CD1c-positive myeloid dendritic cell (primary cell): Measurements from ENCODE around the gene PACSIN1.

Experiments used
- DNase-seq: peaks from one replicate; pipeline ENCODE4 v3.0.0-alpha.2; 2016; ENCODE audit errors: extremely low spot score

PACSIN1 gene

DNA sequence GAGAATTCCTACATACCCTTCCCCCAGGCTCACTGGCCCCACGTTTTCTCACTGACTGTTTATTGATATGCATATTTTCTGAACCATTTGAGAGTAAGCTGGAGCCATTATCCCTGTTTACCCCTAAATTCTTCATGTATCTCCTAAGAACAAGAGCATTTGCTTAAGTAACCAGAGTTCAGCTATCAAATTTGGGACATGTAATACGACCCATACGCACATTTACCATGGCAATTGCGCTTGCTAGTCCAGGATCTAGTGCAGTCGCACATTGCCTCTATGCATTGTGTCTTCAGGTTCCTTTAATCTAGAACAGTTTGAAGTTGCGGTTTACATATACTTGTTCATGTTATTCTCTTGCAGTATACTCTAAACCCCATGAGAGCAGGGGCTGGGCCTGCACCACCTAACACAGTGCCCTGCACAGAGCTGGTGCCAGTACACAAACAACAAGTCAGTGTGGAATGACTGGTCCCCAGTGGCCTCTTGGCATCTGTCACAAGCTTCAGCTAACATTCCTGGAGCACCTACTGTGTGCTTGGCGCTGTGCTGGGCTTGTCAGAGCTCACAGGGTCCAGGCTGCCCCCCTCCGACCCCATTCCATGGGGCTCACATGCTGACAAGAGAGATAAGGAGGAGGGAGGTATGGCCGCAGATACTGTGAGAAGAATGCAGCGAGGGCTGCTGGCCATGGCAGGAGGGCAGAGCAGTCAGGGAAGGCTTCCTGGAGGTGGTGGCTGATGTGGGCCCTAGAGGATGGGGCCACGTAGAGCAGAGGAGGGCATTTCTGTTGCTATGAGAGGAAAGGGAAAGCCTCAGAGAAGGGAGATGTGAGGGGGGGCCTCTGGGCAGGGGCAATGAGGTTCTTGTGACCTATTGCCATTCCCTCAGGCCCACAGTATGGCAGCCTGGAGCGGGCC, 62.1 kb downstream of the PACSIN1 start:
- no peak for DNase-seq

DNA sequence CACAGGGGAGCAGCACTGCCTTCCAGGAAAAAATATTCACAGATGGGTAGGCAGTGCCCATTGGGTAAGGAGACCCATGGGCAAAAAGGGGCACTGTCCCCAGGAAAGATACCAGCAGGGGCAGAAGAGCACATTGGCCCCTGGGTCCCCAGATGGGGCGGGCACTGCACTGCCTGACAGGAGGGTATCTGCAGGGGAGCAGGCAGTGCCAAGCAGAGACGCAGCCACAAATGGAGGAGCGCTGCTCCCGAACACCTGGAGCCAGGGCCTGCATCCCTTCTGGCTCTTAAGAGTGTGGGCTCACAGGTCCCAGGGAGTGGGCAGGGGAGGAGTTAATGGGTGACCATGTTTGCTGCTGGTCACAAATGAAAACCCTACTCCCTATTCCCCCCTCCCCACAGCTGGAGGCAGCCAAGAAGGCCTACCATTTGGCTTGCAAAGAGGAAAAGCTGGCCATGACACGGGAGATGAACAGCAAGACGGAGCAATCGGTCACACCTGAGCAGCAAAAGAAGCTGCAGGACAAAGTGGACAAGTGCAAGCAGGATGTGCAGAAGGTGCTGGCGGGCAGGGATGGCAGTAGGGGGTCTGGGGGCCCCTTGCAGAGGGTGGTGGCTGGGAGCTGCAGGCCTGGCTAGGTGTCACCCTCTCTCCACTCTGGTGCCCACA, 63.3 kb downstream of the PACSIN1 start:
- no peak for DNase-seq

DNA sequence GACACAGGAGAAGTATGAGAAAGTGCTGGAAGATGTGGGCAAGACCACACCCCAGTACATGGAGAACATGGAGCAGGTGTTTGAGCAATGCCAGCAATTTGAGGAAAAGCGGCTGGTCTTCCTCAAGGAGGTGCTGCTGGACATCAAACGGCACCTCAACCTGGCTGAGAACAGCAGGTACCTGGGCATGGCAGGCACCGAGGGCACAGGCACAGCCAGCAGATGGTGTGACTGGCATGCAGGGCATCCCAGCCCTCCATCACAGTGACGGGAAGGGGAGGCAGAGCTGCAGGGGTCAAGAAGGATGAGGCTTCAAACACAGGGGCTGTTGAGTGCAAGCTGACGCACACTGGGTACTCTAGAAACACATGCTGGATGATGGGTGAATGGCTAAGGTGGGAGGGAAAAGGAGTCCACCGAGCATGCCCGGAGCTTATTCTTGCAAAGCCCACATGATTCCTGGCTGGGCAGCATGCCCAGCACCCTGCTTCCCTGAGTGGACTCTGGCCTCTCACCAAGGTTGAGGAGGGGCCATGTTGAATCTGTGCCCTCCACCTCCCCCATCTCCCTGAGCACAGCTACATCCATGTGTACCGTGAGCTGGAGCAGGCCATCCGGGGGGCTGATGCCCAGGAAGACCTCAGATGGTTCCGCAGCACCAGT, 63.9 kb downstream of the PACSIN1 start:
- DNase-seq: no peak

DNA sequence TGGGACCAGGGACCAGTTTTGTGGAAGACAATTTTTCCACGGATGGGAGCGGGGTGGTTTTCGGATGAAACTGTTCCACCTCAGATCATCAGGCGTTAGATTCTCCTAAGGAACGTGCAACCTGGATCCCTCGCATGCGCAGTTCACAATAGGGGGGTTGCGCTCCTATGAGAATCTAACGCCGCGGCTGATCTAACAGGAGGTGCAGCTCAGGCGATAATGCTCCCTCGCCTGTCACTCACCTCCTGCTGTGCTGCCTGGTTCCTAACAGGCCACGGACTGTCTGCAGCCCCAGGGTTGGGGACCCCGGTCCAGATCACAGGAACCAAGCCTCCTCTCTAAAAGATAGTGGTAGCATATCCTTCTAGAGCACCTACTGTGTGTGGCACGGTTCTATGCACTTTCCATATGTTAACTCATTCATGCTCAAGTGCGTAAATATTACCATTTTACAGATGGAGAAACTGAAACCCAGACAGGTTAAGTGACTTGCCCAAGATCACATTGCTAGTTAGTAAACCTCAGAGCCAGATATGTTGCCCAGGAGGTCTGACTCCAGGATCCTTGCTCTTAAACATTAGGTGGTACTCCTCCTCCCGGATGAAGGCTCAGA, 65.0 kb downstream of the PACSIN1 start:
- no peak for DNase-seq

DNA sequence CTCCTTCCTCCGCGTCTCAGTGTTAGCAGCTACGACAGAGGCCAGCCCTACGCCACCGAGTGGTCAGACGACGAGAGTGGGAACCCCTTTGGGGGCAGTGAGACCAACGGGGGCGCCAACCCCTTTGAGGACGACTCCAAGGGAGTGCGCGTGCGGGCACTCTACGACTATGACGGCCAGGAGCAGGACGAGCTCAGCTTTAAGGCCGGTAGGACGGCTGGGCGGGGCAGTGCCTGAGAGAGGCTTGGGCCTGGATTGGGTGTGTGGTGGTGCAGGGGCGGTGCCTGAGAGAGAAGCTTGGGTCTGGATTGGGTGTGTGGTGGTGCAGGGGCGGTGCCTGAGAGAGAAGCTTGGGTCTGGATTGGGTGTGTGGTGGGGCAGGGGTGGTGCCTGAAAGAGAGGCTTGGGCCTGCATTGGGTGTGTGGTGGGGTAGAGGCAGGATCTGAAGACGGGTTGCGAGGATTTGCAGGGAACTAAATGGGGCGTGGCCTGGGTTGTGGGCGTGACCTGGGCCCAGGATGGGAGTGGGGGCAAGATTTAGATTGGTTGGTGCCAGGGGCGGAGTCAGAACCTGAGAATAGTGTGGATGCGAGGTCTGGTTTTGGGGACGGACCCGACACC, 65.8 kb downstream of the PACSIN1 start:
- peak; percentile 23 for DNase-seq

DNA sequence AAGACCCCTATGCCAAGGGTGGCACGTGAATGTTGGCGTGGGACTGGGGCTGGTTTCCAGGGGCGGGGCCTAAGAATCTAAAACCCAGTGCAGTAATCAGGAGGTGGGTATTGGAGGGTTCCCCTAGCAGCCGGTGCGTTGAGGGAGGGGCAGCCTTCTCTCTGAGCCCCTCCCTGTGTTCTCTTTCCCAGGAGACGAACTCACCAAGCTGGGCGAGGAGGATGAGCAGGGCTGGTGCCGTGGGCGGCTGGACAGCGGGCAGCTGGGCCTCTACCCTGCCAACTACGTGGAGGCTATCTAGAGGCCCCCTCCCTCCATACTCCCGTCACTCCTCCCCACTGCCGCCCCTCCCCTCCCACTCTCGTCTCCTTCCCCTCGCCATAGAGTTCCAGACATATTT, 66.4 kb downstream of the PACSIN1 start:
- DNase-seq: no peak

DNA sequence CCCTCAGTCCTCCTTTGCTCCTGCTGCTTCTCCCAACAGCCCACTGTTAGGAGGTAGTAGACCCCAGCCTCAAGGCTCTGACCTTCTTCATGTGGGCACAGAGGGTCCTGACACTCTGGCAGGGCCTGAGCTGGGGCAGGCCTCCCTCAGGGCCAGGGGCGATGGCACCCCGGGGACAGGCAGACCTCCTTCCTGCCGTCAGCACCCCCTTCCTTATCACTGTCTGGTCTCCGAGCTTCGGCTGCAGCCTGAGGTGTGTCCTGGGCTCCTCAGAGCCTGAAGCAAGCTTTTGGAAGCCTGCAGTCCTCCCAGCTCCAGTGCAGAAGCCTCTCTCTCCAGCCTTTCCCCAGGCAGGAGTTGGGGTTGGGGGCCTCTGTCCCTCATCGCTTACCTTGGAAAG, 68.3 kb downstream of the PACSIN1 start:
- DNase-seq: no peak

DNA sequence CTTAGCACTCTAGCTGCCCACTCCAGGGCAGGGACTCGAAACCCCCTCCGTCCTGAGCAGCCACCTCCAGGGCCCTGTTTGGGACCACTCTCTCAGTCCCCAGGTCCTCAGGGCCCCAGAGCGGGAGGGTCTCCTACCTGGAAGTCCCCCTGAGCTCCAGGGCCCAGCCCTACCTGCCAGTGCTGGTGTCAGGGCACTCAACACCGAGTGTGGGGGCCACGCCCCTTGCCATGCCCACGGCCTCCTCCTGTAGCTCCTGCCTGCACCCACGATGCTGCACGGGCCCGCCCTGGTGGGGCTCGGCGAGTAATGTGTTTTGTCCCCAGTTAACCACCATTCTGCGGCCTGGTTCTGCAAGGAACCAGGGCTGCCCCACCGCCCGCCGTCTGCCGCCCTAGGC, 68.8 kb downstream of the PACSIN1 start:
- DNase-seq: no peak

DNA sequence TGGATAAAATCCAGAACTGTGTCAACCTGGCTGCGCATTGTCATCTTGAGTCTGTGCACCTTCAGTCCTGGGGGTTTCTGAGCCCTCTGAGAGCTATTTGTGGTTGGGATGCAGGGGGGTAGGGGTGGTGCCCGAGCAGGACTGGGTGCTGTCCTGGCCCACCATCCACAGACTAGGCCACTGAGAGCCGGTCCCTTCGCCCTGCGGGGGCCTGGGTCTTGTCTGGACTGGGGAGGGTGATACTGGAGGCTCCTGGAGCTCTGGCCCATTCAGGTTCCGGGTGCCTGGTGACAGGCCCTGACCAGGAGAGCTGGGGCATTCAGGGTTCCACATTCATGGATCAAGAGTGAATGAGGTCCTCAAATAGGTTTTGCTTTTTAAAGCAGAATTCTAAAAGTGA, 69.3 kb downstream of the PACSIN1 start:
- no peak for DNase-seq

DNA sequence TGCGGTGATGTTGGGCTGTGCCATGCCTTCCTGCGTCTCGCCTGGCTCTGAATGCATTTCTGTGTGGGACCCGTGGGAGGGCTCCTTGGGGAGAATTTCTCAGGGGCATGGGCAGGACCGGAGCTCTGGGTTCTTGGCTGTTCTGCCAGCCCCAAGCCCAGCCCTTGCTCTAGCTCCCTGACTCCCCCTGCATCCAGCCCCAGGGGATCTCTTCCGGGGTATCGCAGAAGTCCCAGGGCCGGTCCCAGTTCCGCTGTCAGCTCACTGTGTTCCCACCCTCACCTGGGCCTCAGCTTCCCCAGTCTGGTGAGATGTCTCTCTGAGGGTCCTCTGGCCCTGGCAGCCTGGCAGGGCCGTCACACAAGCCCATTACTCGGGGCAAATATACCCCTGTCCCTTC, 69.8 kb downstream of the PACSIN1 start:
- no peak for DNase-seq

DNA sequence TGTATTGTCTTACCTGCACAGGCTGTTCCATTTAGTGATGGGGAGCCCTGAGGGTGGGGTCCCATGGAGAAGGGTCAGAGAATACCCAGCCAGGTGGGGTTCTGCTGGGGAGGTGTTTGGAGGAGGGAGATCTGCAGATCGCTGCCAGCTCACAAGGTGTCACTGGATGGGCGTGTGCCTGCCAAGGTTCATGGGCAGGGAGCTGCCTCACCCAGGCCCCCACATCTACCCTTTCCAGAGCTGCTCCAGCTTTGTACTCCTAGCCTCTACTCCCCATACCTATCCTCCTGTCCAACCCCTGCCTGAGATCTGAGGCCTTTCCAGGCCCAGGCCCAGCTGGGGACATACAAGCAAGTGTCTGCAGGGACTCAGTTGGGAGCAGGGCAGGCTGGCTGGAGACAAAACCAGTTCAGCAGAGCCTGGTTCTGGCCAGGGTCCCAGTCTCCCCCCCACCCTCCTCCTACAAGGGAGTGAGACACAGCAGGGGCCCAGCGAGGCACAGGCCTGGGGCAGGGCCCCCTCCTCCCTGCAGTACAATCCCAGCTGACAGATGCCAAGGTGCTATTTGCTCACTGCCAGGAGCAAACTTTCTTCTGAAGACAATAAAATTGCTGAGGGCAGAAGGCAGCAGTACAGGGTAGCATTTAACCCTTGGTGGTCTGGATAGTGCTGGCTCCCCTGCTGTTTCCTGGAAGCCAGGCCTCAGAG, 70.5 kb downstream of the PACSIN1 start:
- no peak for DNase-seq

DNA sequence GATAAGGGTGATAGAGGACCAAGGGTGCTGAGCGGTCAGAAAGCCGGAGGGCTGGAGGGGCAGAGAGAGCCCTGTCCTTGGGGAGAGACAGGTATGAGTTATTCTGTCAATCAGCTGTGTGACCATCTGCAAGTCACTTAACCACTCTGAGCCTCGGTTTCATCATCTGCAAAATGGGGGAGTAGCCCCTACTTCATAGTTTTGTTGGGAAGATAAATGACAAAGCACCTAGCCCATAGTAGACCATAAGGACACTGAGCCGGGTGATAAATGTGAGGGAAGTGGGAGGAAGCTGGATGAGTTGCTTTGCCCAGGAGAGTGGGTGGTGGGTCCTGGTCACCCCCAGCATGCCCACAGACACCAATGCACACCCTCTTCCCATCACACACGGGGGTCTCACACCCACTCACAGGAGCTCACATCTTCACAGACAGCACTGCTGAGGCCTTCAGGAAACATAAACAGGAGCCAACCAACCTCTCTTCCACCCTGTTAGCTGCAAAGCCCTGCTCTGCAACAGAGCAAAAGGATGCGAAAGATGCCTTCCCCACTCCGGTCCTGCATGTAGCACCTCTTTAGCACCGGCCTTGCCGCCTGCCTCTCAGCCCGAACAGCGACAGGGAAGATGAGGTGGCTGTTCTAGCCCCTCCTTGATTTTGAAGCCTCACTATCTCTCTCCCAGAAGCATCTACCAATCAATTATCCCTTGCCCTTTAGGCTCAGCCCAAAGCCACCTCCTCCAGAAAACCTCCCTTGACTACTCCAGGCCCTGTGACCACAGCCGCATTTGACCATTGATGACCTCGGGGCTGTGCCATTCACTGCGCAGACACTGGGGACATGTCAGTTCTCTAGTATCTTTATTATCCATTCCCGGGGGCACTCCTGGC, 71.3 kb downstream of the PACSIN1 start:
- DNase-seq: no peak

DNA sequence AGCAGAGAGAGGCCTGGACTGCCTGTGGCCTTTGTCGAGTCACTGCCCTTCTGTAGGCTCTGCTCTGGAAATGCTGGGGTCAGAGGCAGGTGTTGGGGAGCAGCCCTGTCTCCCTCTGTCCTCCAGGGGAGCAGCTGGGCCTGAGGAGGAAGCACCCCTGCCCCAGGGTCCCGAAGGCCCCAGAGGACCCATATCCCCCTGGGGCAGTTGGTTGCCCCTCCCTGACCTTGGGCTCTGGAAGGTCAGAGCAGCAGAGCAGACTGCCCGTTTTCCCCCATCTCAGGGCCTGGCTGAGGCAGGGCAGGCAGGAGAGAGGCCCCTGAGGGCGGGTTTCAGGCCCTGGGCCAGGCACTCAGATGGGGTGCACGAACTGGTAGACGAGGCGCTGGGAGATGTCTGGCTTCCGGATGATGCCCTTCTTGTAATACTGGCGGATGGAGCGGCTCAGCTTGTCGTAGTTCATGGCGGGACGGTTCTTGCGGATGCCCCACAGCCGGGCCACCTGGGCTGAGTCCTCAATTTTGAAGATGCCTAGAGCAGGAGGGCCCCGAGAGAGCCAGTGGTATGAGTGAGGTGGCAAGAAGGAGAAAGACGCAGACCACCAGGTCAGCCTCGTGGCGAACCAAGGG, 72.2 kb downstream of the PACSIN1 start:
- DNase-seq: no peak

DNA sequence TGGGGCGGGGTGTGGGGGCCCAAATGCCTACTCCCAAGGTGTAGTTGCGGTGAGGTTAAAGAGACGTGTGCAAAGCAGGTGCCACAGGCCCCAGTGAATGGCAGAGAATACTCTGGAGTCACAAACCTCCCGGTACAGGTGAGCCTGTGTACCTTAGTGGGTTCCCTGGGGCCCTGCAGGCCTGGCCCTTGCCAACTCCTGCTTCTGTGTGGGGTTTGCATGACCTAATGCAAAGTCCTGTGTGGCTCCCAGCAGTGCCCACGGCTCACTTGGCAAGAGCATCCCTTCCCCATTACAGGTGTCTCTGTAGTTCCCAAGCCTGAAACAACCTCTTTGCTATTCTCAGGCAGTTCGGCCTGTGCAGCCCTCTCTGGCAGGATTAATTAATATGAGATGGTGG, 72.7 kb downstream of the PACSIN1 start:
- DNase-seq: no peak

DNA sequence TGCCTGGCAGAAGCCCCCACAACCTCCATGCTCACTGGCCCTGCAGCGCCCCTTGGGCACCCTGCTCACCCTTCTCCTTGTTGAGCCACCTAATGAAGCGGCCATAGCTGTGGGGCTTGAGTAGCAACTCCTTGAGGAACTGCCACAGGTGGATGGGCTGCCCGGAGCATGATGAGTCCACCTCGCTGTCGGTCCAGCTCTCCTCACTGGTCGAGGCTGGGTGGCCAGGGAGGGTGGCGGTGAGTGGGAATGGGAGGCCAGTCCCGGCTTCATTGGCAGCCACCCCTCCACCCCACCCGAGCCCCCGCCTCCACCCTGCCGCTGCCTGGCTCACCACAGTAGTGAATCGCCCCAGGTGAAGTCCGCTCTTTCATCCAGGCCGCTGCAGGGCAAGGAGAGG, 73.3 kb downstream of the PACSIN1 start:
- DNase-seq: no peak

DNA sequence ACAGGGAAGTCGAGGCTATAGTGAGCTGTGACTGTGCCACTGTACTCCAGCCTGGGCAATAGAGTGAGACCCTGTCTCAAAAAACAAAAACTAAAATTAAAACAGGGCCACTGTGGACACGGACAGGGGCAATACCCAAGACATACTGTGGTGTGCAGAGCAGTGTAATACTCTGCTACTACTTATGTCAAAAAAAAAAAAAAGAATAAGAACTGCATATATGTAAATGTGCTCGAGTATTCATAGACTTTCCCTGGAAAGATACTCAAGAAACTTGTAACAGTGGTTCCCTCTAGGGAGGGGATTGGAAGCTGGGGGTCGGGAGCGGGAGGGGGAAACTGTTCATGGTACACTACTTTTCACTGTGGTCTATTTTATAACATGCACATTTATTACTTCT, 74.3 kb downstream of the PACSIN1 start:
- no peak for DNase-seq

DNA sequence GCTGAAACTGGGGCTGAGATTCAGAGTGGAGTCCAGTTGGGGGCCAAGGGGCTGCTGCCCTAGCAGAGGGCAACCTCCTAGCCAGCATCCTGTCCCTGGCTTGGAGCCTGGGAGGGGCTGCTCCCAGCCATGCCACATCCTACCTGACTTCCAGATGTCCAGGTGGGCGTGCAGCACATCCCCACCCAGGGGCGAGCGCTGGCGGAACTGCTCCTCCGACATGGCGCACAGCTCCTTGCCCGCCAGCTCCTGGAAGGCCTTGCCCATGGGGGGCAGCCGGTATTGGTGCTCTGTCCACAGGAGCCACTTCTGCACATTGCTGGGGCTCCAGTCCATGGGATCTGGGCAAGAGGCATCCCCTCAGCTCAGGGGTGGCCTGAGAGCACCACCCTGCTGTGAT, 75.0 kb downstream of the PACSIN1 start:
- DNase-seq: no peak

DNA sequence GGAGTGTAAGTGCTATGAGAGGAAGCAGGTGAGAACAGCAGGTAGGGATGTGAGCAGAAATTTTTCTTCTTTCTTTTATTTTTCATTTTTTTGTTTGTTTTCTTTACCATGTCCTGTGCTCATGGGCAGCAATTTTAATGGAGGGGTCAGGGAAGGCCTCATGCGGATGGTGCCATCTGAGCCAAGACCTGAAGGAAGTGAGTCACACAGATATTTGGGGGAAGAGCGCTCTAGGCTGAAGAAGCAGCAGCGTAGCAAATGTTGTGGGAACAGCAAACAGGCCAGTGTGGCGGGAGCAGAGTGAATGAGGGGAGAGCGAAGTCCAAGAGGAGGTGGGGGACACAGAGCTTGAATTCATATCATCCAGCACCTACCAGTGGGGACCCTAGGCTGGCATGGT, 77.5 kb downstream of the PACSIN1 start:
- no peak for DNase-seq

DNA sequence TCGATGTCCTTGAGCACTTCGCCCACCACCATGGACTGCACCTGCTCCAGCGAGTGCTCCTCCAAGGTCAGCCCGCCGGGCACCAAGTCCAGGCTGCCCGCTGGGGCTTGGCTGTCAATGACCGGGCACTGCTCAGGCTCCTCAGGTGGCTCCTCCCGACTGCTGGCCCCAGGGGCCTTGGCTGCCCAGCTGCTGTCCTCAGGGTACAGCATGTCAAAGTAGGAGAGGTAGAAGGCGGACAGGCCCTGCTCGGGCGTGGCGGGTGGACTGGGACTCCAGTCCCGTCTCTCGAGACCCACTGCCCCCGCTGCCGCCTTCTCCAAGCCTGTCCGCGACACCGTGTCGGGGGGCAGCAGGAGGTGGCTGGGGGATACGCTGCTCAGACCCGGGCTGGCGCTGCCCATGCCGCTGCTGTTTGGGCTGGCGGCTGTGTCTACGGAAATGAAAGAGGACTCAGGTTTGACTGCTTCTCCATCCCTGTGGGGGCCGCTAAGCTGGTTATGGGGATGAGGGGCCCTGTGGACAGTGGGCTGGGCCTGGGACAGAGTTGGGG, 78.3 kb downstream of the PACSIN1 start:
- DNase-seq: no peak
